Esophagus muscularis mucosa (tissue), 4 donors: ENCODE measurements around the gene ANKRD44.

ENCODE experiments used
- CTCF ChIP-seq, 3 experiments: fragments of 200-600 bp in 2 of 3; fragments of 450-650 bp in 1 of 3; sonication (generic) in 2 of 3; IDR thresholded peaks; one replicate each; pipeline ENCODE4 v1.5.1; 2017 to 2019; ENCODE audit warnings: antibody characterized with exemption in 3 of 3, mild to moderate bottlenecking in 2 of 3, moderate library complexity in 1 of 3
- EP300 ChIP-seq: sonication (generic); formaldehyde crosslinking; IDR thresholded peaks from one replicate; pipeline ENCODE4 v1.6.1; 2017; ENCODE audit warnings: antibody characterized with exemption
- POLR2A ChIP-seq: fragments of 450-650 bp; IDR thresholded peaks from one replicate; pipeline ENCODE4 v1.6.1; 2017; ENCODE audit warnings: antibody characterized with exemption, moderate library complexity, mild to moderate bottlenecking, low read depth
- POLR2AphosphoS5 ChIP-seq, 2 donors: sonication (generic); formaldehyde crosslinking; IDR thresholded peaks; one replicate each; pipeline ENCODE4 v1.6.1; 2017; ENCODE audit warnings: antibody characterized with exemption in 2 of 2

GRCh38 chr2:197073701-197074433, 236.7 kb downstream of the ANKRD44 start:
- TF ChIP-seq POLR2AphosphoS5 (IDR thresholded peaks at IDR 0.05) (no peak), POLR2A (no peak), CTCF (IDR thresholded peaks at IDR 0.05) (no peak), EP300 (no peak)
